GM21717 (cell line): Measurements from ENCODE around the gene TMEM63B.
A peak's percentile ranks its signal among the peaks of the same experiment; 100 is the strongest.

ENCODE experiments used
- ATAC-seq: cut with Tn5 transposase; IDR thresholded peaks from one replicate; pipeline ENCODE4 v1.9.1; 2021; ENCODE audit warnings: mild to moderate bottlenecking, moderate library complexity; ENCODE audit not compliant: unreplicated experiment

Gene TMEM63B

GRCh38 chr6:44116641-44117382 lies 10.5 kb upstream of the TMEM63B start:
- no peak for ATAC-seq

- ATAC-seq = no peak
Observed at GRCh38 chr6:44117397-44118128, 9.8 kb upstream of the TMEM63B start.

GRCh38 chr6:44119704-44120262 lies 7.6 kb upstream of the TMEM63B start:
- ATAC-seq = no peak

DNA sequence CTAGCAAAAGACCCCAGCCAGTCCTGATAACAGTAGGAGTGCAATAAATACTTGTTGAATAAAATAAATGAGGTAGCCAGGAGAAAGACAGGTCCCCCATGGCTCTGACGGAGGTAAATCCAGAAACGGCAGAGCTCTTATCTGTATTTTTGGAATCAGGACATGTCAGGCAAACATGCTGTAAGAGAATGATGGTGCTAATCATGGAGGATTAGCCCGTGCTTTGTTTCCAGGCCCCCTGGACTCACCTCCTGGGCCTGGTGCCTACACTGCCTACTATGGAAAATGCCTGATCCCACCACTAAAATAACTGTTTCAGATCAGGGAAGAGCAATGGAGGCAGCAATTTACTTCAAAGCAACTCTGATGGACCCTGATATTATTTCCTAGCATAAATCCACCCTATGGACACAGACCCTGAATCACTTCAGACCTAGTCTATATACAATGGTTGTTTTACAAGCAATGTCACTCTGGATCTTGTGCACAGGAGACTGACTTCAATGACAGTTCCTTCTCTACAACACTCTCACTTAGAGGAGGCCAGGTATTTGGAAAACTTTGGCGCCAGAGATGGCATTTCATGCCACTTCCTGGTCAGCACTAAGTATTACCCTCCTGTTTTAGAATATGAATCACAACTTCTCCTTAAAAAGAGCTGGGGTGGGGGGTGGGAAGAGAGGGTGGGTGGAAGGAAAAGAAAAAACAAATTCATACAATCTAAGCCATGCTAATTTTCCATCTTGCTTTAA lies 6.5 kb upstream of the TMEM63B start:
- ATAC-seq = no peak

DNA sequence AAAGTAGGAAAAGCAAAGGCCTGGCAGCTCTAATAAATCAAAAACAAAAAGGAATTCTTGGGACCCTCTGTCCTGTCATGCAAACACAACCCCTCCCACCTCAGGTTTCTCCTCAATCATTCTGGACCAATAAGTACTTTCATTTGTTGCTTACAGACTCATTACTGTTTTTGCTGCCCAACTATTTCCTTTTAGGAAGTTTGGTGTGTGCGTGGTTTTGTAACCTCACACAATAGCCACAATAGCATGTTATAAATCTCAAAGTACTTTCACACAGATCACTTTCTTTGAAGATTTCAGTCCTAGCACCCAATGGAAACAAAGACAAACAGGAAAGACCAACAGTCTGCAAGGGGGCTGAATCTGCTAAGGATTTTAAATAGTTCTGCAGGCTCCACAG lies 4.6 kb upstream of the TMEM63B start:
- ATAC-seq = no peak

DNA sequence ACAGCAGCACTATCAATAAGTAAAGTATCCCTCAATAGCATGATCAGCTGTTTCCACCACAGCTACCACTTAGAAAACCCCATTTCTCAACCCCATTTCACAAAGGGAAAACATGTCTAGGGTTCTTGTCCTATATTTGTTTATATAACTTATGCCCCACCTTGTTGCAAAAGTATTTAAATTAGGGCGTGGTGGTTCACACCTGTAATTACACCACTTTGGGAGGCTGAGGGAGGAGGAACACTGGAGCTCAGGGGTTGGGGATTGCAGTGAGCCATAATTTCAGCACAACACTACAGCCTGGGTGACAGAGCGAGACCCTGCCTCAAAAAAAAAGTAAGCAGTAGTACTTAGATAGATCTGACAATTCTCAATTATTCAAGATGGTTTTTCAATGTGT lies 3.8 kb upstream of the TMEM63B start:
- no peak for ATAC-seq

DNA sequence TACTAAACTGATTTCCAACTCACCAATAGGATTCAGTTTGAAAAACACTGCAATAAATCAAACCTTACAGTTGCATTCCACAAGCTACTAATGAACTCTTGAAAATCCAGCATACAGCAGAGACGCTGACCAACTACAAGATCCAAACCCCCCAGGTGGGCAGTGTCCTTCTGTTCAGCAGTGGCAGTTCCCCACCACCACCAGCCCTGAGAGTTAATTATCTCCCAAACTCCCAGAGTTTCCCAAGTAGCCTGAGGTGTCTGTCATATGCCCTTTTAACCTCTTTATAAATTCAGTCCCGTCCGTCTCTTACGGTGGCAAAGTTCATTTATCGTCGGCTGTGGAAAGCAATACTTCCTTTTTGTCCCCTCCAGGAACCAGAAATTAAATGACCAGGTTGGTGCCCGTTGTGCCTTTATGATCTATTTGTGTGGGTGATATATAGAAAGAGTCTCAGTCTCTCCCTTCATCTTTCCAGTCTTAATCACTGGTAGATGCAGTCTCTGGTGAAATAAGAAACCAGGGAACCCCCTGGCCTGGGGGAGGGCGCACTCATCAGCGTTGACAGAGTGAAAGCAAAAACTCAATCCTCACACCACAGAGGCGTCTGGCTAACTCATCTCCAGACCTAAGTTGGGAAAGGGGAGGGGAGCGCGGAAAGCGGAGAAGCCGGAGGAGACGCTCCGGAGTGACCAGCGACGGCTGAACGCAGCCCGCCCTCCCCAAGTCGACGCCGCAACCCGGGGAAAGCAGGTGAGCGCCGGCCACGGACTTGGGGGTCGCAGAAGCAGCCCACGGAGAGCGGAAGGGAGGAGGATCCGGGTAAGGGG lies 819 bp upstream of the TMEM63B start:
- ATAC-seq = peak; percentile 51

DNA sequence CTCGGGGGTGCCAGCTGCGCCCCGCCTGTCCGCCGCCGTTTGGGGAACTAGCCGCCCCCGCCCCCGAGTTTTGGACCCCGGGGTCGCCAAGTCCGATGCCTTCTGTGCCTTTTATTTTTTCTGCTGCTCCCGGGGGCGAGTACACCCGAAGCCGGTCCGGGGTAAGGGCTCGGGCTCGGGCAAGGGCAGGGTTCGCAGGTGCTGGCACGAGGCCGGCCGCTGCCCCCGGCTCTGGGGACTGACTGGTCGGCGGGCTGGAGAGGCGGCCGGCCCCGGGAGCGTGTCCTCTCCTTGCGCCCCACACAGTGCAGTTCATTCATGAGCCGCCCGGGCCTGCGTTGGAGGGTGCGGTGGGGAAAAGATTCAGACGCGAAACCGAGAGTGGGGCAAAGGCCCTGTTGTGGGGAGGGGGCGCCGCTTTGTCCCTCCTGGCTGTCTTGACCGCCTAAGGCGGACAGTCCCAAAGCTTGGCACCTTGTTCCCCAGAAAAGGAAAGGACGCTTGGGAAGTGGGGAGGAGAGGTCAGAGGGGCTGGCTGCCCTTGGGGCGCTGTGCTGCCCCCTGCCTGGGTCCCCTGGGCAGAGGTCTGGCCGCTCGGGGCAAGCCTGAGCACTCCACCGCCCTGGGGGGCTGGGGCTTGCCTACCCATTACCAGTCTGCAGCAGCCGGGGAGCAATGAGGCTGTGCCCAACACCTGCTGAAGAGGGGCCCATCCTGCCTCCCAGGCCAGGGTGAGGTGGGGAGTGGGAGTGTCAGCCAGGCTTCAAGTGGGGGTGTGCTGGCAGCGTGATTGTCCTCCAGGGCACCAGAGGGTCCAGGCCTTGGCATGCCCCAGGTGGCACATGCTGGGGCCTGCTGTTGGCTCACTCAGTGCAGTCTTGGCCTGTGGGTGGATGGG lies 915 bp downstream of the TMEM63B start:
- peak; percentile 29 for ATAC-seq

DNA sequence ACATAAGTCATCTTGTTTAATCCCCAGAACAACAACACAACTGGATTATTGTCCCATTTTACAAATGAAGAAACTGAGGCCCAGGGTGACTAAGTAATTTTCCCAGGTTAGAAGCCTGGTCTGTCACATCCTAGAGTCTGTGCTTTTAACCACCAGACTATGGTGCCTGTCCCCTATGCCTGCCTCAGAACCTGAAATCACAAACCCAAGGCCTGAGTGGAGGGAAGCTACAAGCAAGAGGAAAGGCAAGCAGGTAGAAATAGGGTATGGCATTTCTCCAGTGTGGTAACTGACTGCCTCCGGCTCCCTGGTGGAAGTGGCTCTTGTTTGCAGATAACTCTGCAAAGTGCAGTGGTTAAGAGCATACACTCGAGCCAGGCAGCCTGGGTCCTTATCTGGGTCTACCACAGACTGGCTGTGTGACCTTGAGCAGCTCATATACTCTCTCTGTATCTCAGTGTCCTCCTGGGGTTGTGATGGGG lies 2.5 kb downstream of the TMEM63B start:
- ATAC-seq = no peak

GRCh38 chr6:44131892-44132291 lies 4.5 kb downstream of the TMEM63B start:
- no peak for ATAC-seq

GRCh38 chr6:44132476-44132875 lies 5.1 kb downstream of the TMEM63B start:
- no peak for ATAC-seq

DNA sequence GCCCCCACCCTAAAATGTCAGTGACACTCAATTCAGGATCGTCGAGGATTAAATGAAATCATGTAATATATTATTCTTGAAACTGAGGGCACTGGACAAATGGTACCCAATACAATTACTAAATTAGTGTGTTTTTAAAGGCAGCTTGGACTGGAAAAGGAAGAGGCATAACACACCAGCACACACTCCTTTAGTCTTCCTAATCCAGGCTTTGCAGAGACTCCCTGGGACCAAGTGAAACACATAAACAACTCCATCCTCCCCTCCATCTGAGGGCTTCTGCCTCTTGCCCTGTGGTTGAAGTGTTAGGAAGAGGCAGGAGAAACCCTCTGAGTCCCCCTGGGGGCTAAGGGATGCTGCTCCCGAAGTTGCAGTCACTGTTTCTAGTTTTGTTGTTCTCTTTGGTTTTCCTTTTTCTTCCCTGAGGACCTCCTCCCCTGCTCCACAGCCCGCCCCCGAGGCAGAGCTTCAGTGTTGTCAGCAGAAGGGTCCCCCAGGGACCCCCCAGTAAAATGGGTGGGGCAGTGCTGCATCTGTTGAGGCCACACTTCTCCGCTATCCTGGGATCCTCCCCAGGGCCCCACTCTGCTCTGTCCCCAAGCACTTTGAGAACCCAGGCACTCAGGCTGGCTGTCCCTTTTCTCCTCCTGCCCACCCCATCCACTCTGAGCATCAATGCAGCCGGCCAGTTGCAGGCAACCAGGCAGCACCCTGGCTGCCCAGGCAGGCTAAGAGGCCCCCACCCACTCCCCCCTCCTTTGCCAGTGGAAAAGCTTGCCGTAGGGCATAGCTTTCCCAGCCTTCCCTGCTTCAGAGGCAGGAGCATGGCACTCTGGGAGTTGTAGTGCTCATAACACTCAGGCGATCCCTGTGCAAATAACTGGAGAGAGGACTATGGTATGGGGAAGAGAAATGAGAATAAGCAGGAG lies 5.9 kb downstream of the TMEM63B start:
- no peak for ATAC-seq

- no peak for ATAC-seq
Observed at GRCh38 chr6:44133981-44134711, 6.8 kb downstream of the TMEM63B start.

- no peak for ATAC-seq
Observed at GRCh38 chr6:44135173-44135758, 7.9 kb downstream of the TMEM63B start.

- no peak for ATAC-seq
Observed at GRCh38 chr6:44135875-44136274, 8.5 kb downstream of the TMEM63B start.

- ATAC-seq = no peak
Observed at GRCh38 chr6:44138717-44139350, 11.5 kb downstream of the TMEM63B start.

DNA sequence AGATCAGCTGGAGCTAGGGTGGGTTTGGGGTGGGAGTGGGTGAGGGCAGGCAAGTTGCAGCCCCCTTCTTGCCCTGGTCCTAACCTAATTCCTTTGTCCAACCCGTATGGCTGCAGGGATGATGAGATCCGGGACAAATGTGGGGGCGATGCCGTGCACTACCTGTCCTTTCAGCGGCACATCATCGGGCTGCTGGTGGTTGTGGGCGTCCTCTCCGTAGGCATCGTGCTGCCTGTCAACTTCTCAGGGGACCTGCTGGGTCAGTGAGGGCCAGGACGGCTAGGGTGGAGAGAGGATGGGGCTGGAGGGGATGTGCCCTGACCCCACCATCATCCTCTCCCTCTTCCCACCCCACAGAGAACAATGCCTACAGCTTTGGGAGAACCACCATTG lies 12.0 kb downstream of the TMEM63B start:
- ATAC-seq = no peak
